ENCODE data around the gene MAPT. TPM values are rescaled to one million over a fixed set of nuclear protein-coding genes. Genes with fewer than 3 reads are reported as not detected.

Gene MAPT
- polyA plus RNA-seq, 3 donors = 0.04 TPM; not detected in 2

GRCh38 chr17:45985447-45985846 is 91.1 kb downstream of the MAPT start:
- H2AFZ ChIP-seq (ENCODE audit: insufficient read depth, low read depth, low read length, poor library complexity, severe bottlenecking) = no peak overlapping the region
- no peaks in the 10 kb centered on the region for H3K79me2 ChIP-seq (ENCODE audit: insufficient read depth, low read length)
- no peaks in the 10 kb centered on the region for H3K27me3 ChIP-seq (ENCODE audit: control insufficient read depth in 2 of 2, insufficient read depth in 2 of 2, low read length in 2 of 2)
- Mint-ChIP-seq H3K9me3 (peaks cover 0 to 2% (median 0%) of the 10 kb centered on the region in 7 donors), H3K4me1 (no peaks in the 10 kb centered on the region), H3K27me3 (ENCODE audit: low read depth in 3 of 3) (peaks cover 2 to 8% (median 2%) of the 10 kb centered on the region in 3 donors), H3K27ac (no peak overlapping the region), H3K4me3 (no peak overlapping the region), H3K36me3 (no peaks in the 10 kb centered on the region)
- no peaks in the 10 kb centered on the region for H3K9me3 ChIP-seq (replicated peaks in 1 of 2; ENCODE audit: control insufficient read depth in 1 of 2, insufficient read depth in 1 of 2, low read length in 2 of 2)
- no peak for DNase-seq
- H3K4me3 ChIP-seq (replicated peaks in 1 of 3; ENCODE audit: low read depth in 2 of 3, low read length in 3 of 3) = no peak overlapping the region
- intact Hi-C loops (cut with micrococcal nuclease) = no loop called here
- no peak overlapping the region for H3K4me2 ChIP-seq (replicated peaks; ENCODE audit: extremely low read depth, low read length, poor library complexity, severe bottlenecking)
- no peak for TF ChIP-seq CTCF (IDR thresholded peaks at IDR 0.05)
- no peak overlapping the region for H3K27ac ChIP-seq (ENCODE audit: low read depth in 1 of 2, low read length in 2 of 2)
- no peaks in the 10 kb centered on the region for H3K4me1 ChIP-seq (ENCODE audit: control insufficient read depth in 1 of 2, insufficient read depth in 2 of 2, low read length in 2 of 2)
- no peaks in the 10 kb centered on the region for H3K36me3 ChIP-seq (replicated peaks in 1 of 2; ENCODE audit: control insufficient read depth in 1 of 2, insufficient read depth in 2 of 2, low read length in 2 of 2)
- WGBS (ENCODE audit: insufficient coverage) = 80% methylated on average over 3 of the region's 4 CpGs
- H4K20me1 ChIP-seq (ENCODE audit: insufficient read depth, low read length) = no peaks in the 10 kb centered on the region
- no peak overlapping the region for H3K9ac ChIP-seq (ENCODE audit: insufficient read depth, low read length, poor library complexity, severe bottlenecking)

GRCh38 chr17:45986056-45986455 is 91.7 kb downstream of the MAPT start:
- H3K36me3 Mint-ChIP-seq = no peaks in the 10 kb centered on the region
- Histone ChIP-seq H3K27ac (ENCODE audit: low read depth in 1 of 2, low read length in 2 of 2) (no peak overlapping the region), H3K4me3 (replicated peaks in 1 of 3; ENCODE audit: low read depth in 2 of 3, low read length in 3 of 3) (no peak overlapping the region), H4K20me1 (ENCODE audit: insufficient read depth, low read length) (no peaks in the 10 kb centered on the region), H3K4me2 (replicated peaks; ENCODE audit: extremely low read depth, low read length, poor library complexity, severe bottlenecking) (no peak overlapping the region), H3K79me2 (ENCODE audit: insufficient read depth, low read length) (no peaks in the 10 kb centered on the region), H3K9ac (ENCODE audit: insufficient read depth, low read length, poor library complexity, severe bottlenecking) (no peak overlapping the region), H3K27me3 (ENCODE audit: control insufficient read depth in 2 of 2, insufficient read depth in 2 of 2, low read length in 2 of 2) (no peaks in the 10 kb centered on the region), H2AFZ (ENCODE audit: insufficient read depth, low read depth, low read length, poor library complexity, severe bottlenecking) (no peak overlapping the region), H3K36me3 (replicated peaks in 1 of 2; ENCODE audit: control insufficient read depth in 1 of 2, insufficient read depth in 2 of 2, low read length in 2 of 2) (no peaks in the 10 kb centered on the region), H3K4me1 (ENCODE audit: control insufficient read depth in 1 of 2, insufficient read depth in 2 of 2, low read length in 2 of 2) (no peaks in the 10 kb centered on the region), H3K9me3 (replicated peaks in 1 of 2; ENCODE audit: control insufficient read depth in 1 of 2, insufficient read depth in 1 of 2, low read length in 2 of 2) (no peaks in the 10 kb centered on the region)
- intact Hi-C loops (cut with micrococcal nuclease) = no loop called here
- TF ChIP-seq CTCF (IDR thresholded peaks at IDR 0.05) = no peak
- no peaks in the 10 kb centered on the region for H3K4me1 Mint-ChIP-seq
- no peak for DNase-seq
- H3K4me3 Mint-ChIP-seq = no peak overlapping the region
- peaks cover 2 to 8% (median 2%) of the 10 kb centered on the region in 3 donors for H3K27me3 Mint-ChIP-seq (ENCODE audit: low read depth in 3 of 3)
- 86% methylated on average over 4 of the region's 4 CpGs for WGBS (ENCODE audit: insufficient coverage)
- no peak overlapping the region for H3K27ac Mint-ChIP-seq
- peaks cover 0 to 2% (median 0%) of the 10 kb centered on the region in 7 donors for H3K9me3 Mint-ChIP-seq
